ENCODE data around the gene SLC44A3.
A peak's percentile ranks its signal among the peaks of the same experiment; 100 is the strongest.

Gene SLC44A3

DNA sequence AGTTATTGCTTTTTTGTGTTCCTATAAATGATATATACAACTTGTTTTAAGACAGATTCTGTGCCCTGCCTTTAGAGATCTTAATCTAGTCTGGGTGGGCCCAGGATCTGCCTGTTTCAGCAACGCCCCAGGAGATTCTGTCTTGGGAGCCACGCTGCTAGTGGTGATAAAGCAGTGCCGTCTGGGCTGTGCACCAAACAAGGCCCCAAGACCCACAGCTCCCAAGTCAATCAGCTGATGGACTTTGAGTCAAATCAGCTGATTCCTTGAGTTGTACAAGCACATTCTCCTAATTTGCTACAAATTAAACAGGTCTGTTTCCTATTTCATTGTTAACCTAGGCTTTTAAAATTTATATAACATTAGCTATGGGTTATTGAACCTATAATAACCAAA, 15.7 kb upstream of the SLC44A3 start:
- H2BK5ac ChIP-seq (ENCODE audit: low read depth, low read length, poor library complexity), result no peak overlapping the region
- H3K27me3 ChIP-seq (ENCODE audit: insufficient read depth, low read length), result no peaks in the 10 kb centered on the region
- no peak overlapping the region for H2BK12ac ChIP-seq (ENCODE audit: low read length)
- no peak overlapping the region for H3K9ac ChIP-seq (ENCODE audit: low read length)
- WGBS (ENCODE audit: extremely low coverage, insufficient coverage, insufficient read length), result no CpG with 5 or more reads among the region's 3 CpGs
- no peak for DNase-seq
- H3K79me1 ChIP-seq (ENCODE audit: low read length), result no peaks in the 10 kb centered on the region
- no peak overlapping the region for H3K14ac ChIP-seq (ENCODE audit: low read length)
- no peak overlapping the region for H3K23ac ChIP-seq (ENCODE audit: low read length)
- H2AFZ ChIP-seq (ENCODE audit: insufficient read depth, low read length, poor library complexity), result no peak overlapping the region
- H3K27ac ChIP-seq (ENCODE audit: low read depth, low read length), result no peak overlapping the region
- no peak overlapping the region for H3K4me2 ChIP-seq (ENCODE audit: low read length)
- H2BK120ac ChIP-seq (ENCODE audit: insufficient read depth, low read length, poor library complexity), result no peak overlapping the region
- peaks cover 2% of the 10 kb centered on the region for H3K9me3 ChIP-seq (ENCODE audit: insufficient read depth, low read depth, low read length)
- H3K18ac ChIP-seq (ENCODE audit: low read length), result no peak overlapping the region
- no peak overlapping the region for H4K91ac ChIP-seq (ENCODE audit: low read depth, low read length)
- no peak overlapping the region for H3K4ac ChIP-seq (ENCODE audit: low read depth, low read length)
- no peak overlapping the region for H4K12ac ChIP-seq (ENCODE audit: low read depth, low read length)
- no peaks in the 10 kb centered on the region for H3K79me2 ChIP-seq (ENCODE audit: control insufficient read depth, insufficient read depth, low read length, poor library complexity)
- H3K4me1 ChIP-seq (ENCODE audit: control insufficient read depth in 1 of 2, insufficient read depth in 2 of 2, low read length in 2 of 2), result peaks cover 4 to 6% of the 10 kb centered on the region in 2 experiments
- H4K8ac ChIP-seq (ENCODE audit: low read depth, low read length), result no peak overlapping the region
- no peak overlapping the region for H3K4me3 ChIP-seq (ENCODE audit: low read depth, low read length)
- no peaks in the 10 kb centered on the region for H3K36me3 ChIP-seq (ENCODE audit: control insufficient read depth in 1 of 2, insufficient read depth in 2 of 2, low read length in 2 of 2)
- no peak overlapping the region for H2AK5ac ChIP-seq (ENCODE audit: low read length)

DNA sequence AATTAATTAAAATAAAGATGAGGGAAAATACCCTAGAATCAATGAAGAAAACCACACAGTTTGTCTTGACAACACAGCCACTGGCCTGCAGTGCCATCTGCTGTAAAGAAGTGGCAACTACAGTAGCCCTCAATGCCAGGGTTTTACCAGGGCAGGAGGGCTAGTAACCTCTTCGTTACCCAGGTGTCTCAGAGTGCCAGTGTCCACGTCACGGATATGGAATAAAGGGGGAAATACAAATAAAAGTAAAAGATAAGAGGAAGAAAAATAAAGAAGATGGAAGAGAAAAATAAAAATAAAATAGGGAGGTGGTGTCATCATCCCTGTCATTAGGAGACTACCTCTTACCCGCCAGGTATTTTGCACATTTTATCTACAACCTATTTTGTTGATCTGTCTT, 14.2 kb upstream of the SLC44A3 start:
- H4K12ac ChIP-seq (ENCODE audit: low read depth, low read length), result no peak overlapping the region
- no peak overlapping the region for H3K9ac ChIP-seq (ENCODE audit: low read length)
- no CpG with 5 or more reads among the region's 4 CpGs for WGBS (ENCODE audit: extremely low coverage, insufficient coverage, insufficient read length)
- no peak overlapping the region for H2BK5ac ChIP-seq (ENCODE audit: low read depth, low read length, poor library complexity)
- no peaks in the 10 kb centered on the region for H3K27me3 ChIP-seq (ENCODE audit: insufficient read depth, low read length)
- H2AFZ ChIP-seq (ENCODE audit: insufficient read depth, low read length, poor library complexity), result no peak overlapping the region
- no peak overlapping the region for H3K4ac ChIP-seq (ENCODE audit: low read depth, low read length)
- H4K8ac ChIP-seq (ENCODE audit: low read depth, low read length), result no peak overlapping the region
- no peak overlapping the region for H3K4me2 ChIP-seq (ENCODE audit: low read length)
- no peak overlapping the region for H2BK120ac ChIP-seq (ENCODE audit: insufficient read depth, low read length, poor library complexity)
- H3K79me2 ChIP-seq (ENCODE audit: control insufficient read depth, insufficient read depth, low read length, poor library complexity), result no peaks in the 10 kb centered on the region
- DNase-seq, result peak; percentile 45 to 77
- H2AK5ac ChIP-seq (ENCODE audit: low read length), result no peak overlapping the region
- H3K36me3 ChIP-seq (ENCODE audit: control insufficient read depth in 1 of 2, insufficient read depth in 2 of 2, low read length in 2 of 2), result no peaks in the 10 kb centered on the region
- no peak overlapping the region for H3K4me3 ChIP-seq (ENCODE audit: low read depth, low read length)
- no peak overlapping the region for H3K18ac ChIP-seq (ENCODE audit: low read length)
- no peaks in the 10 kb centered on the region for H3K79me1 ChIP-seq (ENCODE audit: low read length)
- peaks cover 4 to 6% of the 10 kb centered on the region in 2 experiments for H3K4me1 ChIP-seq (ENCODE audit: control insufficient read depth in 1 of 2, insufficient read depth in 2 of 2, low read length in 2 of 2)
- H3K27ac ChIP-seq (ENCODE audit: low read depth, low read length), result no peak overlapping the region
- no peak overlapping the region for H3K23ac ChIP-seq (ENCODE audit: low read length)
- H3K14ac ChIP-seq (ENCODE audit: low read length), result no peak overlapping the region
- H4K91ac ChIP-seq (ENCODE audit: low read depth, low read length), result no peak overlapping the region
- H3K9me3 ChIP-seq (ENCODE audit: insufficient read depth, low read depth, low read length), result peaks cover 2% of the 10 kb centered on the region
- no peak overlapping the region for H2BK12ac ChIP-seq (ENCODE audit: low read length)

GRCh38 chr1:94806441-94806871, 13.7 kb upstream of the SLC44A3 start:
- Histone ChIP-seq H3K4me3 (ENCODE audit: low read depth, low read length) (no peak overlapping the region), H3K9ac (ENCODE audit: low read length) (no peak overlapping the region), H2BK12ac (ENCODE audit: low read length) (no peak overlapping the region), H3K79me1 (ENCODE audit: low read length) (no peaks in the 10 kb centered on the region), H4K12ac (ENCODE audit: low read depth, low read length) (no peak overlapping the region), H3K4ac (ENCODE audit: low read depth, low read length) (no peak overlapping the region), H2BK5ac (ENCODE audit: low read depth, low read length, poor library complexity) (no peak overlapping the region), H3K79me2 (ENCODE audit: control insufficient read depth, insufficient read depth, low read length, poor library complexity) (no peaks in the 10 kb centered on the region), H3K27ac (ENCODE audit: low read depth, low read length) (no peak overlapping the region), H2BK120ac (ENCODE audit: insufficient read depth, low read length, poor library complexity) (no peak overlapping the region), H3K18ac (ENCODE audit: low read length) (no peak overlapping the region), H4K91ac (ENCODE audit: low read depth, low read length) (no peak overlapping the region), H3K23ac (ENCODE audit: low read length) (no peak overlapping the region), H4K8ac (ENCODE audit: low read depth, low read length) (no peak overlapping the region), H3K4me1 (ENCODE audit: control insufficient read depth in 1 of 2, insufficient read depth in 2 of 2, low read length in 2 of 2) (peaks cover 4 to 6% of the 10 kb centered on the region in 2 experiments), H3K36me3 (ENCODE audit: control insufficient read depth in 1 of 2, insufficient read depth in 2 of 2, low read length in 2 of 2) (no peaks in the 10 kb centered on the region), H3K27me3 (ENCODE audit: insufficient read depth, low read length) (no peaks in the 10 kb centered on the region), H2AK5ac (ENCODE audit: low read length) (no peak overlapping the region), H3K9me3 (ENCODE audit: insufficient read depth, low read depth, low read length) (peaks cover 2% of the 10 kb centered on the region), H2AFZ (ENCODE audit: insufficient read depth, low read length, poor library complexity) (no peak overlapping the region), H3K4me2 (ENCODE audit: low read length) (no peak overlapping the region), H3K14ac (ENCODE audit: low read length) (no peak overlapping the region)
- no peak for DNase-seq
- no CpG with 5 or more reads among the region's 6 CpGs for WGBS (ENCODE audit: extremely low coverage, insufficient coverage, insufficient read length)

DNA sequence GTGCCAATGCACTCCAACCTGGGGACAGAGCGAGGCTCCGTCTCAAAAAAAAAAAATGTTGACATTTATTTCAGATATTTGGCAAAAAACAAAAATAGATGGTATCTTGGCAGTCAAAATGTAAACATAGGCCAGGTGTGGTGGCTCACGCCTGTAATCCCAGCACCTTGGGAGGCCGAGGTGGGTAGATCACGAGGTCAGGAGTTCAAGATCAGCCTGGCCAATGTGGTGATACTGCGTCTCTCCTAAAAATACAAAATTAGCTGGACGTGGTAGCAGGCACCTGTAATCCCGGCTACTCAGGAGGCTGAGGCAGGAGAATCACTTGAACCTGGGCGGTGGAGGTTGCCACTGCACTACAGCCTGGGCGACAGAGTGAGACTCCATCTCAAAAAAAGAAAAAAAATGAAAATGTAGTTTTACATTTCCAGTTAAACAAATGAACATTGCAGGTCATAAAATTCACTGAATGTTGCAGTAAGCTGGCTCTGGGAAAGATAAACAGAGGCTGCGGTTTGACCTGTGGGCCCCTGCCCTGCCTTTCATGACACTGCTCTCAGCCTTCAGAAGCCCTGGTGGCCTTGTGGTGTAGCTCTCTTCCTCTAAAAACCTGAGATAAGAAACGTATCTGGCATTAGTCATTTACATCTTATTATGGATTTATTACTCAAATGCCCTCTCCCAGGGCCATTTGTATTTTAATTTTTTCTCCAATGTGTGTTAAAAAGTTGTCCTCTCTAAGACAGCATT, 12.2 kb upstream of the SLC44A3 start:
- H2BK5ac ChIP-seq (ENCODE audit: low read depth, low read length, poor library complexity), result no peak overlapping the region
- H3K14ac ChIP-seq (ENCODE audit: low read length), result no peak overlapping the region
- no peaks in the 10 kb centered on the region for H3K27me3 ChIP-seq (ENCODE audit: insufficient read depth, low read length)
- H2AFZ ChIP-seq (ENCODE audit: insufficient read depth, low read length, poor library complexity), result no peak overlapping the region
- H4K91ac ChIP-seq (ENCODE audit: low read depth, low read length), result no peak overlapping the region
- no peak overlapping the region for H3K4me3 ChIP-seq (ENCODE audit: low read depth, low read length)
- H3K27ac ChIP-seq (ENCODE audit: low read depth, low read length), result no peak overlapping the region
- peaks cover 4 to 6% of the 10 kb centered on the region in 2 experiments for H3K4me1 ChIP-seq (ENCODE audit: control insufficient read depth in 1 of 2, insufficient read depth in 2 of 2, low read length in 2 of 2)
- H3K4me2 ChIP-seq (ENCODE audit: low read length), result no peak overlapping the region
- no CpG with 5 or more reads among the region's 12 CpGs for WGBS (ENCODE audit: extremely low coverage, insufficient coverage, insufficient read length)
- H3K9me3 ChIP-seq (ENCODE audit: insufficient read depth, low read depth, low read length), result no peaks in the 10 kb centered on the region
- no peak for DNase-seq
- H3K79me1 ChIP-seq (ENCODE audit: low read length), result no peaks in the 10 kb centered on the region
- no peak overlapping the region for H3K9ac ChIP-seq (ENCODE audit: low read length)
- H4K8ac ChIP-seq (ENCODE audit: low read depth, low read length), result no peak overlapping the region
- H3K79me2 ChIP-seq (ENCODE audit: control insufficient read depth, insufficient read depth, low read length, poor library complexity), result no peaks in the 10 kb centered on the region
- H3K4ac ChIP-seq (ENCODE audit: low read depth, low read length), result no peak overlapping the region
- no peak overlapping the region for H3K18ac ChIP-seq (ENCODE audit: low read length)
- H2AK5ac ChIP-seq (ENCODE audit: low read length), result no peak overlapping the region
- H4K12ac ChIP-seq (ENCODE audit: low read depth, low read length), result no peak overlapping the region
- no peaks in the 10 kb centered on the region for H3K36me3 ChIP-seq (ENCODE audit: control insufficient read depth in 1 of 2, insufficient read depth in 2 of 2, low read length in 2 of 2)
- no peak overlapping the region for H3K23ac ChIP-seq (ENCODE audit: low read length)
- H2BK12ac ChIP-seq (ENCODE audit: low read length), result no peak overlapping the region
- H2BK120ac ChIP-seq (ENCODE audit: insufficient read depth, low read length, poor library complexity), result no peak overlapping the region

Measured in trophoblast cell (in vitro differentiated cells and primary cell).